Activated naive CD8-positive, alpha-beta T cell treated with anti-CD3 and anti-CD28 coated beads, Interleukin-2, amount 50 U/mL, for 16 hours (primary cell): Measurements from ENCODE around the gene SERBP1.
"Not testable (repeated sequence)": the region's sequence is repeated elsewhere in the genome, so short reads cannot be mapped to it uniquely, and the experiment has no call there.

Source experiments
- DNase-seq: peaks from one replicate; pipeline ENCODE4 v3.0.0-alpha.2; 2020; ENCODE audit warnings: low read depth, low spot score

Gene SERBP1

GRCh38 chr1:67407498-67407897 lies 22.7 kb downstream of the SERBP1 start:
- no peak for DNase-seq

- no peak for DNase-seq
Observed at GRCh38 chr1:67405473-67406245, 24.5 kb downstream of the SERBP1 start.

GRCh38 chr1:67404212-67404620 lies 26.0 kb downstream of the SERBP1 start:
- no peak for DNase-seq

GRCh38 chr1:67401443-67401842 lies 28.8 kb downstream of the SERBP1 start:
- DNase-seq = no peak

GRCh38 chr1:67400029-67400786 lies 30.0 kb downstream of the SERBP1 start:
- not testable (repeated sequence) for DNase-seq

- no peak for DNase-seq
Observed at GRCh38 chr1:67399199-67399993, 30.8 kb downstream of the SERBP1 start.

- DNase-seq = no peak
Observed at GRCh38 chr1:67394548-67394947, 35.7 kb downstream of the SERBP1 start.

GRCh38 chr1:67393737-67394136 lies 36.5 kb downstream of the SERBP1 start:
- DNase-seq = no peak

GRCh38 chr1:67393240-67393639 lies 37.0 kb downstream of the SERBP1 start:
- no peak for DNase-seq

- DNase-seq = no peak
Observed at GRCh38 chr1:67390041-67390887, 39.9 kb downstream of the SERBP1 start.

- DNase-seq = no peak
Observed at GRCh38 chr1:67383999-67384638, 46.1 kb downstream of the SERBP1 start.

GRCh38 chr1:67382292-67382691 lies 47.9 kb downstream of the SERBP1 start:
- DNase-seq = no peak

- DNase-seq = no peak
Observed at GRCh38 chr1:67381154-67381553, 49.0 kb downstream of the SERBP1 start.

GRCh38 chr1:67377253-67377652 lies 52.9 kb downstream of the SERBP1 start:
- DNase-seq = no peak

GRCh38 chr1:67376381-67376780 lies 53.8 kb downstream of the SERBP1 start:
- no peak for DNase-seq

- DNase-seq = no peak
Observed at GRCh38 chr1:67372898-67373297, 57.3 kb downstream of the SERBP1 start.

- DNase-seq = no peak
Observed at GRCh38 chr1:67372136-67372535, 58.1 kb downstream of the SERBP1 start.

- no peak for DNase-seq
Observed at GRCh38 chr1:67371681-67372080, 58.5 kb downstream of the SERBP1 start.

GRCh38 chr1:67371043-67371442 lies 59.2 kb downstream of the SERBP1 start:
- no peak for DNase-seq

- no peak for DNase-seq
Observed at GRCh38 chr1:67368046-67368514, 62.1 kb downstream of the SERBP1 start.
